GM12878 (cell line): ENCODE data around the gene ACOX1. TPM values are rescaled to one million over a fixed set of nuclear protein-coding genes. Genes with fewer than 3 reads are reported as not detected.

Experiments used
- ATAC-seq: fragments of 200-7000 bp; cut with Tn5 transposase; 3 replicates; pipeline ENCODE4 v1.9.1; 2020; ENCODE audit warnings: mild to moderate bottlenecking, moderate library complexity
- BruUV-seq: library from RNA; stranded (reverse); fragments of 400-500 nt; replicated peaks from 2 replicates; lab custom pipeline; 2021; lab: Mats Ljungman, UMichigan
- CTCF ChIA-PET: fragments of 300-600 bp; sonication (Branson Sonifier 250); formaldehyde crosslinking; extraction: SDS; loops from one replicate; lab custom pipeline; 2021; ENCODE audit warnings: inconsistent platforms; lab: Yijun Ruan, JAX
- POLR2A ChIA-PET: fragments of 350-600 bp; formaldehyde crosslinking; extraction: SDS; loops from one replicate; lab custom pipeline; 2021; ENCODE audit warnings: inconsistent platforms; lab: Charles Lee
- RAD21 ChIA-PET: fragments of 300-600 bp; sonication (Branson Sonifier 250); formaldehyde crosslinking; loops from one replicate; lab custom pipeline; 2023; ENCODE audit warnings: antibody characterized with exemption; ENCODE audit not compliant: unreplicated experiment; lab: Charles Lee
- SMC1A ChIA-PET: fragments of 300-600 bp; sonication (Branson Sonifier 250); formaldehyde crosslinking; loops from one replicate; lab custom pipeline; 2023; ENCODE audit not compliant: unreplicated experiment, uncharacterized antibody; lab: Charles Lee
- DNase-seq: peaks from one replicate; pipeline ENCODE4 v3.0.0-alpha.2; 2011; ENCODE audit warnings: low read depth, low spot score
- FAIRE-seq: peaks from 3 replicates; lab custom pipeline; 2011; peaks lifted over from hg19 to GRCh38; lab: Jason Lieb, UNC
- H2AFZ ChIP-seq: 2 replicates; pipeline ENCODE4 v1.6.0; 2011; ENCODE audit warnings: low read depth, low read length, control low read depth; ENCODE audit not compliant: control insufficient read depth
- H3K27ac ChIP-seq: 2 replicates; pipeline ENCODE4 v1.5.1; 2011; ENCODE audit warnings: control low read depth; ENCODE audit not compliant: control insufficient read depth, insufficient read depth
- H3K27me3 ChIP-seq, 2 experiments: replicated peaks in 1 of 2; 2 replicates each; pipeline versions ENCODE4 v1.6.0 to v1.6.1; 2011; ENCODE audit warnings: low read length in 1 of 2; ENCODE audit not compliant: control insufficient read depth in 2 of 2, insufficient read depth in 2 of 2
- H3K36me3 ChIP-seq, 2 experiments: 2 replicates each; pipeline ENCODE4 v1.5.1; 2011; ENCODE audit warnings: low read length in 1 of 2; ENCODE audit not compliant: control insufficient read depth in 2 of 2, insufficient read depth in 2 of 2
- H3K4me1 ChIP-seq: 2 replicates; pipeline ENCODE4 v1.6.1; 2011; ENCODE audit warnings: mild to moderate bottlenecking, low read length, moderate library complexity, mixed read lengths; ENCODE audit not compliant: control insufficient read depth, insufficient read depth
- H3K4me2 ChIP-seq: 2 replicates; pipeline ENCODE4 v1.6.0; 2011; ENCODE audit warnings: control low read depth; ENCODE audit not compliant: control insufficient read depth, insufficient read depth
- H3K4me3 ChIP-seq: fragments of 200-600 bp; sonication (generic); 2 replicates; pipeline ENCODE4 v1.5.1; 2016
- H3K79me2 ChIP-seq: 2 replicates; pipeline ENCODE4 v1.6.0; 2011; ENCODE audit warnings: low read length; ENCODE audit not compliant: control insufficient read depth, insufficient read depth
- H3K9ac ChIP-seq: 2 replicates; pipeline ENCODE4 v1.8.0; 2011; ENCODE audit warnings: low read length, control low read depth, mixed read lengths; ENCODE audit not compliant: control insufficient read depth, insufficient read depth
- H3K9me3 ChIP-seq: replicated peaks from 3 replicates; pipeline ENCODE4 v1.5.1; 2011; ENCODE audit warnings: mild to moderate bottlenecking, low read length; ENCODE audit not compliant: control insufficient read depth, insufficient read depth
- H4K20me1 ChIP-seq: 2 replicates; pipeline ENCODE4 v1.6.0; 2011; ENCODE audit not compliant: control insufficient read depth, insufficient read depth
- ASH2L ChIP-seq: fragments of 300-600, 200-600 bp; sonication (generic); IDR thresholded peaks from 2 replicates; pipeline ENCODE4 v1.6.1; 2017; ENCODE audit warnings: low read depth, mild to moderate bottlenecking, borderline replicate concordance
- BACH1 ChIP-seq: fragments of 450-650 bp; IDR thresholded peaks from 2 replicates; pipeline ENCODE4 v1.6.1; 2017; ENCODE audit warnings: mild to moderate bottlenecking, borderline replicate concordance
- BMI1 ChIP-seq: fragments of 450-650 bp; IDR thresholded peaks from 2 replicates; pipeline ENCODE4 v1.6.1; 2016; ENCODE audit warnings: mild to moderate bottlenecking, moderate library complexity, borderline replicate concordance
- BRCA1 ChIP-seq: IDR thresholded peaks from 2 replicates; pipeline ENCODE4 v1.6.1; 2011; ENCODE audit warnings: low read depth, low read length, improper control_type of control experiment
- CREB1 ChIP-seq: IDR thresholded peaks from 2 replicates; pipeline ENCODE4 v1.6.1; 2012; ENCODE audit warnings: low read depth, mild to moderate bottlenecking, inconsistent platforms
- GABPA ChIP-seq: IDR thresholded peaks from 2 replicates; pipeline ENCODE4 v1.6.1; 2014; ENCODE audit warnings: antibody characterized with exemption, low read depth, mild to moderate bottlenecking, inconsistent platforms
- IRF4 ChIP-seq: IDR thresholded peaks from 2 replicates; pipeline ENCODE4 v1.6.1; 2011; ENCODE audit warnings: low read depth, low read length
- MEF2B ChIP-seq: fragments of 450-650 bp; IDR thresholded peaks from 2 replicates; pipeline ENCODE4 v1.6.1; 2018; ENCODE audit warnings: mild to moderate bottlenecking, moderate library complexity; ENCODE audit not compliant: partially characterized antibody, poor library complexity, severe bottlenecking
- TCF7 ChIP-seq: IDR thresholded peaks from 2 replicates; pipeline ENCODE4 v1.6.1; 2014; ENCODE audit warnings: antibody characterized with exemption, borderline replicate concordance
- WGBS: methylation state at CpG from one replicate; pipeline ENCODE4 v1.1.6; 2016; ENCODE audit warnings: low lambda C conversion rate; ENCODE audit not compliant: insufficient replicate concordance, insufficient coverage; ENCODE audit errors: missing lambda C conversion rate; 5-methylcytosine and 5-hydroxymethylcytosine counted together
- in situ Hi-C: fragments of 300-500 bp; cut with MboI; formaldehyde crosslinking; loops from 9 replicates; pipeline ENCODE4 v1.14.3; 2018; ENCODE audit warnings: mixed read lengths
- intact Hi-C: fragments of 100-400 bp; cut with micrococcal nuclease; formaldehyde crosslinking; loops from one replicate; pipeline ENCODE4 v1.14.2; 2022; ENCODE audit not compliant: unreplicated experiment
- polyA plus RNA-seq, 11 experiments: library from polyadenylated mRNA; depleted of rRNA in 4 of 11; unstranded in 6 of 11; stranded (reverse) in 5 of 11; fragments of >200 nt; fragmentation: Nextera tagmentation in 4 of 11; fragmentation: Illumina TruSeq in 1 of 11; extraction: Ambion mirVana in 4 of 11; extraction: Trizol in 1 of 11; gene quantifications; 1 replicate in 1 of 11; 2 replicates in 10 of 11; pipeline versions ENCODE4 v1.2.1 to v1.2.3, GENCODE V29; 2011 to 2016; ENCODE audit warnings: inconsistent platforms in 2 of 11, missing spikeins in 2 of 11, low read depth in 1 of 11
- total RNA-seq, 4 experiments: library from RNA; depleted of rRNA in 3 of 4; stranded (reverse); fragments of >200 nt in 3 of 4; fragmentation: Illumina TruSeq in 1 of 4; extraction: Trizol in 1 of 4; gene quantifications; 2 replicates each; pipeline versions ENCODE4 v1.2.1 to v1.2.3, GENCODE V29; 2013 to 2021
- TF ChIP-seq, protein P1 (sequence below): fragments of 450-650 bp; IDR thresholded peaks from 2 replicates; pipeline ENCODE4 v1.6.1; 2017; ENCODE audit warnings: mild to moderate bottlenecking, low read depth, inconsistent platforms; ENCODE audit not compliant: poor library complexity, severe bottlenecking

The ACOX1 gene
- total and polyA plus RNA-seq, 10 of the 15 experiments (the other 5 are each of a cell fraction or from before 2014, with no cell fraction given), result 6.5 to 26.2 (median 21.6) TPM

DNA sequence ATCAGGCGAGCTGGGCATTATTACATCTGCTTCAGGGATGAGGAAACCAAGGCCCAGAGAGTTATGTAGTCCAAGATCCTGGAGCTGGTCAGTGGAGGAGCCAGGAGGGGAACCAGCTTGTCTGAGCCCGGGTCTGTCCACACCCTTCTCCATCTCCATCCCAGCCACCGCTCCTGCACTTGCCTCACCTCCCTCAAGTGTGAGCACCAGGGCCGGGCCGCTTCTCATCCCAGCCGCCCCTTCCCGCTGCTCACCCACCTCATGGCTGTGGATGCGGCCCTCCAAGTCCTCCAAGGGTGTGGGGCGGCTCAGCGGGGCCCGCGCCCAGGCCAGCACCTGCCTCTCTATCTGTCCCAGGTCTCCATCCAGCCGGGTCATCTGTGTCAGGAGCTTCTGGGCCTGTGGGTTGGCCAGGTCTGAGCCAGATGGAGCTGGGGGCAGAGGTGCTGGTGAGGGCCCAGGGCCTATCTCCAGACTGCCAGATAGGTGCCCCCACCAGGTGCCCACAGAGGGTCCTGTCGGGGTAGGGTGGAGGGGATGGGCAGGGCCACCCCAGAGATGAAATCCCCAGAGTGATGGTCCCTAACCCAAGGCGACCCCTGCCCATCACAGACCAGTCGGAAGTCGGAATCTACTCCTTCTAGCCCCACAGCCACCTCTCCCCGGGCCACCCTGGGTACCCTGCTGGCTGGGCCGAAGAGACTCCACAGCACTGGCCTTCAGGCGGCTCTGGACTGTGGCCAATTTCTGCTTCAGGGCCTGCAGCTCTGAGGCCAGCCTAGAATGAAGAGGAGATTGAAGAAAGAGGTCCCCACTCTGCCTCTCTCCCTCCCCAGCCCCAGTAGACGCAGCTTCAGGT lies 38.7 kb upstream of the ACOX1 start (continued):
- TF ChIP-seq MEF2B, result no peak
- TF ChIP-seq BRCA1, result no peak
- no peak for TF ChIP-seq ASH2L
- no peak for TF ChIP-seq TCF7
- TF ChIP-seq BACH1, result no peak
- TF ChIP-seq, protein P1, sequence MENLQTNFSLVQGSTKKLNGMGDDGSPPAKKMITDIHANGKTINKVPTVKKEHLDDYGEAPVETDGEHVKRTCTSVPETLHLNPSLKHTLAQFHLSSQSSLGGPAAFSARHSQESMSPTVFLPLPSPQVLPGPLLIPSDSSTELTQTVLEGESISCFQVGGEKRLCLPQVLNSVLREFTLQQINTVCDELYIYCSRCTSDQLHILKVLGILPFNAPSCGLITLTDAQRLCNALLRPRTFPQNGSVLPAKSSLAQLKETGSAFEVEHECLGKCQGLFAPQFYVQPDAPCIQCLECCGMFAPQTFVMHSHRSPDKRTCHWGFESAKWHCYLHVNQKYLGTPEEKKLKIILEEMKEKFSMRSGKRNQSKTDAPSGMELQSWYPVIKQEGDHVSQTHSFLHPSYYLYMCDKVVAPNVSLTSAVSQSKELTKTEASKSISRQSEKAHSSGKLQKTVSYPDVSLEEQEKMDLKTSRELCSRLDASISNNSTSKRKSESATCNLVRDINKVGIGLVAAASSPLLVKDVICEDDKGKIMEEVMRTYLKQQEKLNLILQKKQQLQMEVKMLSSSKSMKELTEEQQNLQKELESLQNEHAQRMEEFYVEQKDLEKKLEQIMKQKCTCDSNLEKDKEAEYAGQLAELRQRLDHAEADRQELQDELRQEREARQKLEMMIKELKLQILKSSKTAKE, result no peak

DNA sequence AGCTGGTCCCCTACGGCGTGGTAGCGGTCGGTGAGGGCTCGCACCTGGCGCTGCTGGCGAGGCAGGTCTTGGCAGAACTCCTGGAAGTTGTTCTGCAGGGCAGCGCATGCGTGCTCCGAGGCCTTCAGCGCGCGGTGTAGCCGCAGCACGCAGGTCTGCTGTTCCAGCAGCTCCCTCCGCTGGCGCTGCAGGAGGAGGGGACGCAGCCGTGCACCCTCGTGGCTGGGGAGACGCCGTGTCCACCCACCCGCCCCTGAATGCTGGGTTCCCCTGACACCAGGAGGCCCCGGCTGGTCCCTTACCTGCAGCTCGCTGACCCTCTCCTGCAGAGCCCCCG lies 35.9 kb upstream of the ACOX1 start:
- no peaks in the 10 kb centered on the region for H4K20me1 ChIP-seq
- no peak overlapping the region for H3K4me2 ChIP-seq
- CTCF ChIA-PET, result interaction anchor here (0.6 to 6.1 kb wide), 37 partner anchors 14 to 382 kb away, joined by 3 to 70 read pairs (median 5); partner anchors contain the start of genes CDK3, EXOC7, FBF1 and MRPL38
- H3K4me1 ChIP-seq, result no peaks in the 10 kb centered on the region
- RAD21 ChIA-PET, result interaction anchor here (0.6 to 2.7 kb wide), 8 partner anchors 91 to 301 kb away, joined by 3 to 18 read pairs (median 4); partner anchors contain the start of gene MRPL38
- H3K79me2 ChIP-seq, result no peaks in the 10 kb centered on the region
- no TSS peak for BruUV-seq
- POLR2A ChIA-PET, result no interaction called here
- intact Hi-C loops (loop anchor here (1.0 to 2.0 kb wide), 3 partner anchors 92 to 284 kb away; no protein-coding TSS in a partner anchor), in situ Hi-C loops (loop anchor here (5.0 kb wide), 1 partner anchor 277 kb away; no protein-coding TSS in a partner anchor)
- no peak overlapping the region for H3K4me3 ChIP-seq
- WGBS, result 59% methylated on average over 26 of the region's 26 CpGs
- no peaks in the 10 kb centered on the region for H3K9me3 ChIP-seq
- no peaks in the 10 kb centered on the region for H3K27me3 ChIP-seq
- no peak for ATAC-seq
- TF ChIP-seq GABPA, result no peak
- TF ChIP-seq BMI1, result no peak
- no peak for TF ChIP-seq IRF4
- no peak for TF ChIP-seq CREB1
- no peak for FAIRE-seq
- H3K36me3 ChIP-seq, result no peaks in the 10 kb centered on the region
- SMC1A ChIA-PET, result interaction anchor here (1.1 to 1.7 kb wide), 5 partner anchors 12 to 264 kb away, joined by 3 to 8 read pairs (median 7); no protein-coding TSS in a partner anchor
- no peak overlapping the region for H3K9ac ChIP-seq
- H2AFZ ChIP-seq, result no peak overlapping the region
- DNase-seq, result no peak
- no peak overlapping the region for H3K27ac ChIP-seq
